CD14-positive monocyte (primary cell): ENCODE measurements around the gene MRPL23. TPM values are rescaled to one million over a fixed set of nuclear protein-coding genes. Genes with fewer than 3 reads are reported as not detected.

ENCODE experiments used
- DNase-seq, 3 donors: peaks; one replicate each; pipeline ENCODE4 v3.0.0-alpha.2; 2011 to 2022
- H2AFZ ChIP-seq: 2 replicates; pipeline ENCODE4 v1.6.0; 2012; ENCODE audit warnings: mild to moderate bottlenecking, low read depth, low read length, inconsistent platforms; ENCODE audit not compliant: insufficient read depth, poor library complexity, severe bottlenecking
- H3K27ac ChIP-seq, 2 donors: 1 replicate in 1 of 2; 2 replicates in 1 of 2; pipeline ENCODE4 v1.5.1; 2012 to 2013; ENCODE audit warnings: low read length in 2 of 2, control low read depth in 1 of 2, inconsistent platforms in 1 of 2, low read depth in 1 of 2, mild to moderate bottlenecking in 1 of 2
- H3K27me3 ChIP-seq, 2 donors: one replicate each; pipeline versions ENCODE4 v1.6.0 to v1.6.1; 2011 to 2013; ENCODE audit warnings: low read length in 2 of 2; ENCODE audit not compliant: control insufficient read depth in 2 of 2, insufficient read depth in 2 of 2
- H3K36me3 ChIP-seq, 2 donors: replicated peaks in 1 of 2; 1 replicate in 1 of 2; 2 replicates in 1 of 2; pipeline versions ENCODE4 v1.5.1 to v1.6.1; 2012 to 2013; ENCODE audit warnings: low read length in 2 of 2, control low read depth in 1 of 2, inconsistent platforms in 1 of 2, mild to moderate bottlenecking in 1 of 2; ENCODE audit not compliant: insufficient read depth in 2 of 2, control insufficient read depth in 1 of 2
- H3K4me1 ChIP-seq, 2 donors: 1 replicate in 1 of 2; 2 replicates in 1 of 2; pipeline versions ENCODE4 v1.5.1 to v1.6.1; 2012 to 2013; ENCODE audit warnings: low read length in 2 of 2, control low read depth in 1 of 2, inconsistent platforms in 1 of 2, mild to moderate bottlenecking in 1 of 2, moderate library complexity in 1 of 2; ENCODE audit not compliant: insufficient read depth in 2 of 2, control insufficient read depth in 1 of 2
- H3K4me2 ChIP-seq: replicated peaks from 2 replicates; pipeline ENCODE3; 2012; ENCODE audit warnings: low read length, moderate library complexity, mild to moderate bottlenecking; ENCODE audit not compliant: poor library complexity, severe bottlenecking; ENCODE audit errors: extremely low read depth
- H3K4me3 ChIP-seq, 3 experiments: fragments of 200-600 bp in 1 of 3; sonication (generic) in 1 of 3; replicated peaks in 1 of 3; 1 replicate in 2 of 3; 2 replicates in 1 of 3; pipeline ENCODE4 v1.5.1; 2011 to 2013; ENCODE audit warnings: low read length in 3 of 3, mild to moderate bottlenecking in 3 of 3, control low read depth in 2 of 3, low read depth in 2 of 3, inconsistent platforms in 1 of 3, moderate library complexity in 1 of 3
- H3K79me2 ChIP-seq: 2 replicates; pipeline ENCODE4 v1.6.0; 2012; ENCODE audit warnings: mild to moderate bottlenecking, control low read depth, inconsistent platforms, low read length, moderate library complexity; ENCODE audit not compliant: insufficient read depth
- H3K9ac ChIP-seq: 2 replicates; pipeline ENCODE4 v1.6.0; 2017; ENCODE audit warnings: low read length, mild to moderate bottlenecking; ENCODE audit not compliant: insufficient read depth, poor library complexity, severe bottlenecking
- H3K9me3 ChIP-seq, 2 donors: replicated peaks in 1 of 2; 1 replicate in 1 of 2; 2 replicates in 1 of 2; pipeline versions ENCODE4 v1.5.1 to v1.6.1; 2012 to 2013; ENCODE audit warnings: low read length in 2 of 2, control low read depth in 1 of 2; ENCODE audit not compliant: control insufficient read depth in 1 of 2, insufficient read depth in 1 of 2
- H4K20me1 ChIP-seq: 2 replicates; pipeline ENCODE4 v1.6.0; 2012; ENCODE audit warnings: mild to moderate bottlenecking, low read length, control low read depth, moderate library complexity; ENCODE audit not compliant: insufficient read depth
- H3K27ac Mint-ChIP-seq, 7 donors: one replicate each; pipeline ENCODE4 v1.8.0; 2020; ENCODE audit warnings: mild to moderate bottlenecking in 7 of 7, mixed read lengths in 7 of 7, moderate library complexity in 6 of 7, inconsistent platforms in 2 of 7
- H3K27me3 Mint-ChIP-seq, 3 donors: one replicate each; pipeline ENCODE4 v1.8.0; 2021 to 2022; ENCODE audit warnings: low read depth in 3 of 3, mild to moderate bottlenecking in 3 of 3, mixed read lengths in 3 of 3, moderate library complexity in 3 of 3, inconsistent platforms in 1 of 3
- H3K36me3 Mint-ChIP-seq, 2 donors: one replicate each; pipeline ENCODE4 v1.8.0; 2020; ENCODE audit warnings: mixed read lengths in 2 of 2, inconsistent platforms in 1 of 2, mild to moderate bottlenecking in 1 of 2
- H3K4me1 Mint-ChIP-seq: one replicate; pipeline ENCODE4 v1.8.0; 2020; ENCODE audit warnings: mild to moderate bottlenecking, mixed read lengths
- H3K4me3 Mint-ChIP-seq, 2 donors: one replicate each; pipeline ENCODE4 v1.8.0; 2020; ENCODE audit warnings: mild to moderate bottlenecking in 2 of 2, mixed read lengths in 2 of 2, moderate library complexity in 1 of 2
- H3K9me3 Mint-ChIP-seq, 7 donors: one replicate each; pipeline ENCODE4 v1.8.0; 2020 to 2022; ENCODE audit warnings: mixed read lengths in 7 of 7, mild to moderate bottlenecking in 6 of 7, moderate library complexity in 6 of 7, inconsistent platforms in 2 of 7
- WGBS: methylation state at CpG from one replicate; pipeline ENCODE4 v1.1.5; 2013; ENCODE audit warnings: missing lambda C conversion rate; ENCODE audit not compliant: insufficient coverage; 5-methylcytosine and 5-hydroxymethylcytosine counted together
- intact Hi-C, 2 donors: fragments of 100-400 bp; cut with micrococcal nuclease; formaldehyde crosslinking; loops; one replicate each; pipeline versions ENCODE4 v1.15.0 to v1.15.1; 2023
- polyA plus RNA-seq, 3 donors: library from polyadenylated mRNA; depleted of rRNA in 1 of 3; unstranded in 2 of 3; stranded (reverse) in 1 of 3; fragments of 300-500 nt in 2 of 3; fragments of >200 nt in 1 of 3; fragmentation: Illumina TruSeq in 2 of 3; gene quantifications; 1 replicate in 2 of 3; 2 replicates in 1 of 3; pipeline ENCODE4 v1.2.3, GENCODE V29; 2012 to 2021
- TF ChIP-seq, protein P1 (sequence below): fragments of 200-600 bp; IDR thresholded peaks from one replicate; pipeline ENCODE4 v1.8.0; 2022; ENCODE audit warnings: antibody characterized with exemption, mild to moderate bottlenecking

MRPL23 gene
- polyA plus RNA-seq, 3 donors: 19.3 to 109 (median 51.1) TPM

DNA sequence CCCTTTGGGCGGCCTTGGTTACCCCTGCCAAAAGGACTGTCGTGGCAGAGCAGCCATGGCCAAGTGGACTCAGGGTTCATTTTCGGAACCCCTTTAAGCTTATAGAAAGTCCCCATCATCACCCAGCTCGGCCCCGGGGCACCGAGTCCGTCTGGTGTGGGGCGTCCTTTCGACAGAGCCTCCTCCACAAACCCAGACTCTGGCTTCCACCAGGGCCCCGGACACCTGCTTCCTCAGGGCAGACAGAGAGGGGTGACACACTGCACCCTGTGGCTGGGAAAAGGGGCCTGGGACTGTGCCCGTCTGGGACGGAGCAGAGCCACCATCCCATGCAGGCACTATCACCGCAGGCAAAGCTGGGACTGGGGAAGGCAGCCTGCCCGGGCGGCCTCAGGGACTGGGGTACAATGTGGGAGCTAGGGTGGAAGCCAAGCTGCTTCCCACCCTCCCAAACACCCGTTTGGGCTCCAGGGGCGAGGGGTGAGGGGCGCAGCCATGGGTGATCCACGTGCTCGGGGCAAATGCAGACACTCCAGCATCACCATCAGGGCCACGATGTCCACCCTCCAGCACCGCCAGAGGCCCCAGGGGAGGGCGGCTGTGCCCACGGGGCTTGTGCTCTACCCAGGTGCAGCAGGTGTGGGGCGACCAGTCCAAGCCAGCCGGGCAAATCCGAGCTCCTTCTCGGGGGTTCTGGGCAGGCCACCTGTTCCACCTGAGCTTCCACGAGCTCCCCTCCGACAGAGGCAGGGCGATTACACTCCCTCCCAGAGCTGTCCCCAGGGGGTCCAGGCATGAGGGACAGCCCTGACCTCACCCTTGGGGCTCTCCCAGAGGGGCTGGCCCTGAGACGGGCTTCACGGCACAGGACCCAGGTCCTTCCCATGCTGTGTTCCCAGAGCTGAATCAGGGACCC, 11.7 kb upstream of the MRPL23 start:
- H3K4me2 ChIP-seq: no peak overlapping the region
- H3K9me3 ChIP-seq: no peaks in the 10 kb centered on the region
- H3K36me3 ChIP-seq: no peaks in the 10 kb centered on the region
- no peaks in the 10 kb centered on the region for H4K20me1 ChIP-seq
- Mint-ChIP-seq H3K4me3 (no peak overlapping the region), H3K36me3 (no peaks in the 10 kb centered on the region), H3K4me1 (peaks cover 18% of the 10 kb centered on the region), H3K27ac (no peak overlapping the region), H3K27me3 (peaks cover 8 to 26% (median 20%) of the 10 kb centered on the region in 3 donors), H3K9me3 (peaks cover 0 to 3% (median 0%) of the 10 kb centered on the region in 7 donors)
- H3K27me3 ChIP-seq: peaks cover 0 to 7% of the 10 kb centered on the region in 2 donors
- 90% methylated on average over 22 of the region's 33 CpGs for WGBS
- TF ChIP-seq, protein P1, sequence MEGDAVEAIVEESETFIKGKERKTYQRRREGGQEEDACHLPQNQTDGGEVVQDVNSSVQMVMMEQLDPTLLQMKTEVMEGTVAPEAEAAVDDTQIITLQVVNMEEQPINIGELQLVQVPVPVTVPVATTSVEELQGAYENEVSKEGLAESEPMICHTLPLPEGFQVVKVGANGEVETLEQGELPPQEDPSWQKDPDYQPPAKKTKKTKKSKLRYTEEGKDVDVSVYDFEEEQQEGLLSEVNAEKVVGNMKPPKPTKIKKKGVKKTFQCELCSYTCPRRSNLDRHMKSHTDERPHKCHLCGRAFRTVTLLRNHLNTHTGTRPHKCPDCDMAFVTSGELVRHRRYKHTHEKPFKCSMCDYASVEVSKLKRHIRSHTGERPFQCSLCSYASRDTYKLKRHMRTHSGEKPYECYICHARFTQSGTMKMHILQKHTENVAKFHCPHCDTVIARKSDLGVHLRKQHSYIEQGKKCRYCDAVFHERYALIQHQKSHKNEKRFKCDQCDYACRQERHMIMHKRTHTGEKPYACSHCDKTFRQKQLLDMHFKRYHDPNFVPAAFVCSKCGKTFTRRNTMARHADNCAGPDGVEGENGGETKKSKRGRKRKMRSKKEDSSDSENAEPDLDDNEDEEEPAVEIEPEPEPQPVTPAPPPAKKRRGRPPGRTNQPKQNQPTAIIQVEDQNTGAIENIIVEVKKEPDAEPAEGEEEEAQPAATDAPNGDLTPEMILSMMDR: no peak
- no peak overlapping the region for H3K27ac ChIP-seq
- H3K9ac ChIP-seq: no peak overlapping the region
- peaks cover 9 to 12% of the 10 kb centered on the region in 2 donors for H3K4me1 ChIP-seq
- no peak overlapping the region for H3K4me3 ChIP-seq
- intact Hi-C loops: no loop called here
- H3K79me2 ChIP-seq: no peaks in the 10 kb centered on the region
- DNase-seq: no peak
- H2AFZ ChIP-seq: no peak overlapping the region

DNA sequence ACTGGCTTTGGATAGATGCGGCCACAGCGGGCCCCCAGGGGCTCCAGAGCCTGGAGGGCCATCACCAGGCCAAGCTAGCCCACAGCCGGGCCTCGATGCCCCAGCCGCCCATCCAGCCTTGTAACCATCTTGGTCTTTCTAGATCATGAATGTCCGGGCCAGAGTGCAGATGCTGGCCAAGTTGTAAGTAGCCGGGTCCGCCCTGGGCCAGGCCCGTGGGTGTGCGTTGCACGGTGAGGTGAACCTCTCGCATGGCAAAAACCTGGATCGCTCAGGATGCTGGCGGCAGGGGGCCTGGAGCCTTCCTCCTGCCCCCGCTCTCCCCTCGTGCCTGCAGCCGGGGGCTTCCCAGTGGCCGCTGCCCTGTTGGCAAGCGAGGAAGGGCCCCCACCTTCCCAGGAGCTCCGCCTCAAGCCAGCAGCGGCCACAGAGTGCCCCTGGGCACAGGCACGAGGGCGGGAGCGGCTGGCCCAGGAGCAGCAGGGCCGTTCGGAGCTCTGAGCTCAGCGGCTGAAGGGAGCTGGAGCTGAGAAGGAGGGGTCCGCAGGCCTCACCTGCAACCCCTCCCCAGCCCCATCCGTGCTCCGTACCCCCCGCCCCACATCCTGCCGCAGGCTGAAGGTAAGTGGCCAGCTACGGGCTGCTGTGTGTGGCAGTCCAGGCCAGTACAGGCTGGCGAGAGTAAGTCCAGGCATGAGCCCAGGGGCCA, 10.9 kb upstream of the MRPL23 start:
- H3K27me3 Mint-ChIP-seq: peaks cover 8 to 24% (median 20%) of the 10 kb centered on the region in 3 donors
- no peak overlapping the region for H3K27ac Mint-ChIP-seq
- no peaks in the 10 kb centered on the region for H3K36me3 Mint-ChIP-seq
- H3K4me2 ChIP-seq: no peak overlapping the region
- no peak overlapping the region for H3K9ac ChIP-seq
- WGBS: 94% methylated on average over 27 of the region's 34 CpGs
- no peak for DNase-seq
- peaks cover 0 to 7% of the 10 kb centered on the region in 2 donors for H3K27me3 ChIP-seq
- intact Hi-C loops: no loop called here
- H2AFZ ChIP-seq: no peak overlapping the region
- H3K36me3 ChIP-seq: no peaks in the 10 kb centered on the region
- TF ChIP-seq, protein P1: no peak
- no peak overlapping the region for H3K4me3 Mint-ChIP-seq
- peaks cover 18% of the 10 kb centered on the region for H3K4me1 Mint-ChIP-seq
- peaks cover 9 to 10% of the 10 kb centered on the region in 2 donors for H3K4me1 ChIP-seq
- no peak overlapping the region for H3K27ac ChIP-seq
- H4K20me1 ChIP-seq: no peaks in the 10 kb centered on the region
- H3K9me3 Mint-ChIP-seq: peaks cover 0 to 3% (median 0%) of the 10 kb centered on the region in 7 donors
- no peaks in the 10 kb centered on the region for H3K9me3 ChIP-seq
- H3K4me3 ChIP-seq: no peak overlapping the region
- H3K79me2 ChIP-seq: no peaks in the 10 kb centered on the region
